Forelimb muscle (tissue), 1 donor: Measurements from ENCODE around the gene UBR1. TPM values are rescaled to one million over a fixed set of nuclear protein-coding genes. Genes with fewer than 3 reads are reported as not detected.
"Not testable (repeated sequence)": the region's sequence is repeated elsewhere in the genome, so short reads cannot be mapped to it uniquely, and the experiment has no call there.

Experiments used
- DNase-seq: peaks from one replicate; pipeline ENCODE4 v3.0.0-alpha.2; 2013; ENCODE audit warnings: low read depth
- polyA plus RNA-seq: library from polyadenylated mRNA; unstranded; fragments of 120-200 nt; gene quantifications from one replicate; pipeline ENCODE4 v1.2.1, GENCODE V29; 2013; ENCODE audit not compliant: insufficient read length

Gene UBR1
- polyA plus RNA-seq = 27.6 TPM

- DNase-seq = peak; percentile 93
These were observed at the start of gene UBR1 for GRCh38 chr15:43105778-43106485. UBR1 (minus strand) TSS chr15:43106038; CDS start chr15:43106022, 16 bp downstream.

GRCh38 chr15:43153269-43153668, 47.4 kb upstream of the UBR1 start:
- DNase-seq = no peak

GRCh38 chr15:43151688-43152087, 45.9 kb upstream of the UBR1 start:
- DNase-seq = no peak

GRCh38 chr15:43150191-43150929, 44.5 kb upstream of the UBR1 start:
- DNase-seq = no peak

- no peak for DNase-seq
These were observed 40.3 kb upstream of the UBR1 start for GRCh38 chr15:43146184-43146583.

GRCh38 chr15:43144512-43144911, 38.7 kb upstream of the UBR1 start:
- DNase-seq = no peak

GRCh38 chr15:43143203-43143941, 37.5 kb upstream of the UBR1 start:
- DNase-seq = no peak

GRCh38 chr15:43135351-43135750, 29.5 kb upstream of the UBR1 start:
- no peak for DNase-seq

- DNase-seq = no peak
These were observed 28.4 kb upstream of the UBR1 start for GRCh38 chr15:43134157-43134635.

GRCh38 chr15:43133430-43134156, 27.8 kb upstream of the UBR1 start, which contains the start of gene TMEM62:
TMEM62 (plus strand) TSS chr15:43133586; CDS start chr15:43133803, 217 bp downstream.
- DNase-seq = no peak

- DNase-seq = no peak
These were observed 27.1 kb upstream of the UBR1 start for GRCh38 chr15:43132830-43133429.

GRCh38 chr15:43128980-43129335, 23.1 kb upstream of the UBR1 start:
- DNase-seq = no peak

GRCh38 chr15:43128174-43128979, 22.5 kb upstream of the UBR1 start:
- not testable (repeated sequence) for DNase-seq

GRCh38 chr15:43127752-43128151, 21.9 kb upstream of the UBR1 start:
- DNase-seq = no peak

- no peak for DNase-seq
These were observed 20.5 kb upstream of the UBR1 start for GRCh38 chr15:43126356-43126755.

GRCh38 chr15:43125100-43125661, 19.3 kb upstream of the UBR1 start:
- no peak for DNase-seq

- no peak for DNase-seq
These were observed 16.0 kb upstream of the UBR1 start for GRCh38 chr15:43121863-43122262.

GRCh38 chr15:43118829-43119228, 13.0 kb upstream of the UBR1 start:
- DNase-seq = no peak

- no peak for DNase-seq
These were observed 12.4 kb upstream of the UBR1 start for GRCh38 chr15:43118286-43118685.

GRCh38 chr15:43111354-43111753, 5.5 kb upstream of the UBR1 start:
- no peak for DNase-seq
